GM12878 (cell line): Measurements from ENCODE around the gene GRK6. TPM values are rescaled to one million over a fixed set of nuclear protein-coding genes. Genes with fewer than 3 reads are reported as not detected.

ENCODE experiments used
- ATAC-seq: fragments of 200-7000 bp; cut with Tn5 transposase; 3 replicates; pipeline ENCODE4 v1.9.1; 2020; ENCODE audit warnings: mild to moderate bottlenecking, moderate library complexity
- BruUV-seq: library from RNA; stranded (reverse); fragments of 400-500 nt; replicated peaks from 2 replicates; lab custom pipeline; 2021; lab: Mats Ljungman, UMichigan
- CTCF ChIA-PET: fragments of 300-600 bp; sonication (Branson Sonifier 250); formaldehyde crosslinking; extraction: SDS; loops from one replicate; lab custom pipeline; 2021; ENCODE audit warnings: inconsistent platforms; lab: Yijun Ruan, JAX
- POLR2A ChIA-PET: fragments of 350-600 bp; formaldehyde crosslinking; extraction: SDS; loops from one replicate; lab custom pipeline; 2021; ENCODE audit warnings: inconsistent platforms; lab: Charles Lee
- RAD21 ChIA-PET: fragments of 300-600 bp; sonication (Branson Sonifier 250); formaldehyde crosslinking; loops from one replicate; lab custom pipeline; 2023; ENCODE audit warnings: antibody characterized with exemption; ENCODE audit not compliant: unreplicated experiment; lab: Charles Lee
- SMC1A ChIA-PET: fragments of 300-600 bp; sonication (Branson Sonifier 250); formaldehyde crosslinking; loops from one replicate; lab custom pipeline; 2023; ENCODE audit not compliant: unreplicated experiment, uncharacterized antibody; lab: Charles Lee
- DNase-seq: peaks from one replicate; pipeline ENCODE4 v3.0.0-alpha.2; 2011; ENCODE audit warnings: low read depth, low spot score
- FAIRE-seq: peaks from 3 replicates; lab custom pipeline; 2011; peaks lifted over from hg19 to GRCh38; lab: Jason Lieb, UNC
- H2AFZ ChIP-seq: 2 replicates; pipeline ENCODE4 v1.6.0; 2011; ENCODE audit warnings: low read depth, low read length, control low read depth; ENCODE audit not compliant: control insufficient read depth
- H3K27ac ChIP-seq: 2 replicates; pipeline ENCODE4 v1.5.1; 2011; ENCODE audit warnings: control low read depth; ENCODE audit not compliant: control insufficient read depth, insufficient read depth
- H3K27me3 ChIP-seq, 2 experiments: replicated peaks in 1 of 2; 2 replicates each; pipeline versions ENCODE4 v1.6.0 to v1.6.1; 2011; ENCODE audit warnings: low read length in 1 of 2; ENCODE audit not compliant: control insufficient read depth in 2 of 2, insufficient read depth in 2 of 2
- H3K36me3 ChIP-seq, 2 experiments: 2 replicates each; pipeline ENCODE4 v1.5.1; 2011; ENCODE audit warnings: low read length in 1 of 2; ENCODE audit not compliant: control insufficient read depth in 2 of 2, insufficient read depth in 2 of 2
- H3K4me1 ChIP-seq: 2 replicates; pipeline ENCODE4 v1.6.1; 2011; ENCODE audit warnings: mild to moderate bottlenecking, low read length, moderate library complexity, mixed read lengths; ENCODE audit not compliant: control insufficient read depth, insufficient read depth
- H3K4me2 ChIP-seq: 2 replicates; pipeline ENCODE4 v1.6.0; 2011; ENCODE audit warnings: control low read depth; ENCODE audit not compliant: control insufficient read depth, insufficient read depth
- H3K4me3 ChIP-seq: fragments of 200-600 bp; sonication (generic); 2 replicates; pipeline ENCODE4 v1.5.1; 2016
- H3K79me2 ChIP-seq: 2 replicates; pipeline ENCODE4 v1.6.0; 2011; ENCODE audit warnings: low read length; ENCODE audit not compliant: control insufficient read depth, insufficient read depth
- H3K9ac ChIP-seq: 2 replicates; pipeline ENCODE4 v1.8.0; 2011; ENCODE audit warnings: low read length, control low read depth, mixed read lengths; ENCODE audit not compliant: control insufficient read depth, insufficient read depth
- H3K9me3 ChIP-seq: replicated peaks from 3 replicates; pipeline ENCODE4 v1.5.1; 2011; ENCODE audit warnings: mild to moderate bottlenecking, low read length; ENCODE audit not compliant: control insufficient read depth, insufficient read depth
- H4K20me1 ChIP-seq: 2 replicates; pipeline ENCODE4 v1.6.0; 2011; ENCODE audit not compliant: control insufficient read depth, insufficient read depth
- ASH2L ChIP-seq: fragments of 300-600, 200-600 bp; sonication (generic); IDR thresholded peaks from 2 replicates; pipeline ENCODE4 v1.6.1; 2017; ENCODE audit warnings: low read depth, mild to moderate bottlenecking, borderline replicate concordance
- ETV6 ChIP-seq, 2 experiments: fragments of 450-650 bp in 1 of 2; IDR thresholded peaks in 1 of 2; conservative IDR thresholded peaks in 1 of 2; 2 replicates each; pipeline ENCODE4 v1.6.1; 2014; ENCODE audit warnings: antibody characterized with exemption in 1 of 2, borderline replicate concordance in 1 of 2, low read depth in 1 of 2, mild to moderate bottlenecking in 1 of 2, moderate library complexity in 1 of 2
- KDM1A ChIP-seq: fragments of 200-600 bp; sonication (generic); IDR thresholded peaks from 2 replicates; pipeline ENCODE4 v1.6.1; 2016; ENCODE audit warnings: borderline replicate concordance
- NFIC ChIP-seq: IDR thresholded peaks from 2 replicates; pipeline ENCODE4 v1.6.1; 2012; ENCODE audit warnings: low read depth, mild to moderate bottlenecking, inconsistent platforms, low read length, moderate library complexity
- PAX8 ChIP-seq: fragments of 450-650 bp; IDR thresholded peaks from 2 replicates; pipeline ENCODE4 v1.6.1; 2017; ENCODE audit warnings: mild to moderate bottlenecking, moderate library complexity
- SP1 ChIP-seq: IDR thresholded peaks from one replicate; pipeline ENCODE4 v1.6.1; 2011; ENCODE audit warnings: low read depth, low read length
- SUPT20H ChIP-seq: IDR thresholded peaks from 2 replicates; pipeline ENCODE4 v1.6.1; 2011; ENCODE audit warnings: low read depth, mild to moderate bottlenecking, low read length, moderate library complexity, borderline replicate concordance; ENCODE audit not compliant: control insufficient read depth
- ZNF24 ChIP-seq: fragments of 450-650 bp; IDR thresholded peaks from 2 replicates; pipeline ENCODE4 v1.6.1; 2017; ENCODE audit warnings: antibody characterized with exemption, mild to moderate bottlenecking
- WGBS: methylation state at CpG from one replicate; pipeline ENCODE4 v1.1.6; 2016; ENCODE audit warnings: low lambda C conversion rate; ENCODE audit not compliant: insufficient replicate concordance, insufficient coverage; ENCODE audit errors: missing lambda C conversion rate; 5-methylcytosine and 5-hydroxymethylcytosine counted together
- in situ Hi-C: fragments of 300-500 bp; cut with MboI; formaldehyde crosslinking; loops from 9 replicates; pipeline ENCODE4 v1.14.3; 2018; ENCODE audit warnings: mixed read lengths
- intact Hi-C: fragments of 100-400 bp; cut with micrococcal nuclease; formaldehyde crosslinking; loops from one replicate; pipeline ENCODE4 v1.14.2; 2022; ENCODE audit not compliant: unreplicated experiment
- polyA plus RNA-seq, 11 experiments: library from polyadenylated mRNA; depleted of rRNA in 4 of 11; unstranded in 6 of 11; stranded (reverse) in 5 of 11; fragments of >200 nt; fragmentation: Nextera tagmentation in 4 of 11; fragmentation: Illumina TruSeq in 1 of 11; extraction: Ambion mirVana in 4 of 11; extraction: Trizol in 1 of 11; gene quantifications; 1 replicate in 1 of 11; 2 replicates in 10 of 11; pipeline versions ENCODE4 v1.2.1 to v1.2.3, GENCODE V29; 2011 to 2016; ENCODE audit warnings: inconsistent platforms in 2 of 11, missing spikeins in 2 of 11, low read depth in 1 of 11
- total RNA-seq, 4 experiments: library from RNA; depleted of rRNA in 3 of 4; stranded (reverse); fragments of >200 nt in 3 of 4; fragmentation: Illumina TruSeq in 1 of 4; extraction: Trizol in 1 of 4; gene quantifications; 2 replicates each; pipeline versions ENCODE4 v1.2.1 to v1.2.3, GENCODE V29; 2013 to 2021
- TF ChIP-seq, protein P1 (sequence below), 3 experiments: IDR thresholded peaks in 2 of 3; conservative IDR thresholded peaks in 1 of 3; 2 replicates each; pipeline ENCODE4 v1.5.1; 2011; ENCODE audit warnings: low read depth in 3 of 3, low read length in 3 of 3, mild to moderate bottlenecking in 3 of 3, control low read depth in 2 of 3, moderate library complexity in 2 of 3, inconsistent platforms in 1 of 3, mixed read lengths in 1 of 3; ENCODE audit not compliant: control insufficient read depth in 2 of 3, insufficient read depth in 1 of 3; ENCODE audit errors: extremely low read depth in 1 of 3
- TF ChIP-seq, protein P2 (sequence below): IDR thresholded peaks from 2 replicates; pipeline ENCODE4 v1.6.1; 2012; ENCODE audit warnings: mild to moderate bottlenecking, low read depth, low read length
- TF ChIP-seq, protein P3 (sequence below): fragments of 450-650 bp; IDR thresholded peaks from 2 replicates; pipeline ENCODE4 v1.6.1; 2016; ENCODE audit warnings: mild to moderate bottlenecking

Gene GRK6
- total and polyA plus RNA-seq, 10 of the 15 experiments (the other 5 are each of a cell fraction or from before 2014, with no cell fraction given): 0.79 to 124 (median 41.6) TPM

DNA sequence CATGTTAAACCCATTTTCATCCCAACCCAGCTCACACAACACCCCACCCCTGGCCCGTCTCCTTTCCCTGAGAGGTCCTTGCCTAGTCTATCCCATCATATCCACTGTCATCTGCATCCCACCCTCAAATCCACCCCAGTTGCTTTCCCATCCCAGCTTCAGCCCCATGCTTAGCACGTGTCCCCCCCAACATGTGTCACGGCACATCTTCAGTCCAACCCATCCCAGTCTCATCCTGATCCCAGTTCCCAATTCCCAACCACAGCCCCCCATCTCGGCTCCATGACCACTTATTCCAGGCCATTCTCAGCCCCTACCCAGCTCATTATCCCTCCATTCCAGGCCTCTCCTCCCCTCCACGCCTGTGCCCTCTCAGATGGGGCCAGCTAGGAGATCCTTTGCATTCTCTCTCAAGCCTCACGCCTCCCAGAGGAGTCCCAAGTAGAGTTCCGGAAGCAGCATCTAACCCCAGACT is 47.6 kb downstream of the GRK6 start:
- FAIRE-seq (no peak), DNase-seq (no peak), ATAC-seq (no peak)
- H4K20me1 ChIP-seq: no peaks in the 10 kb centered on the region
- no peak overlapping the region for H2AFZ ChIP-seq
- no peaks in the 10 kb centered on the region for H3K9me3 ChIP-seq
- no peaks in the 10 kb centered on the region for H3K27me3 ChIP-seq
- H3K79me2 ChIP-seq: peaks cover 4% of the 10 kb centered on the region; the same call in 1 of the 2 replicates
- no peak overlapping the region for H3K4me3 ChIP-seq
- H3K9ac ChIP-seq: no peak overlapping the region
- ChIA-PET RAD21 (interaction anchor here (1.9 kb wide), 1 partner anchor 27 kb away, joined by 4 read pairs; no protein-coding TSS in a partner anchor), CTCF (interaction anchor here (1.0 to 2.1 kb wide), 3 partner anchors 18 to 71 kb away, joined by 3 to 8 read pairs (median 3); no protein-coding TSS in a partner anchor), SMC1A (no interaction called here), POLR2A (interaction anchor here (1.0 kb wide), 1 partner anchor 19 kb away, joined by 3 read pairs; no protein-coding TSS in a partner anchor)
- TF ChIP-seq NFIC: no peak
- no peak for TF ChIP-seq ETV6 (conservative IDR thresholded peaks at IDR 0.05 in 1 of 2, IDR thresholded peaks at IDR 0.05 in 1 of 2; ENCODE audit: borderline replicate concordance in 1 of 2, low read depth in 1 of 2)
- TF ChIP-seq, protein P1, sequence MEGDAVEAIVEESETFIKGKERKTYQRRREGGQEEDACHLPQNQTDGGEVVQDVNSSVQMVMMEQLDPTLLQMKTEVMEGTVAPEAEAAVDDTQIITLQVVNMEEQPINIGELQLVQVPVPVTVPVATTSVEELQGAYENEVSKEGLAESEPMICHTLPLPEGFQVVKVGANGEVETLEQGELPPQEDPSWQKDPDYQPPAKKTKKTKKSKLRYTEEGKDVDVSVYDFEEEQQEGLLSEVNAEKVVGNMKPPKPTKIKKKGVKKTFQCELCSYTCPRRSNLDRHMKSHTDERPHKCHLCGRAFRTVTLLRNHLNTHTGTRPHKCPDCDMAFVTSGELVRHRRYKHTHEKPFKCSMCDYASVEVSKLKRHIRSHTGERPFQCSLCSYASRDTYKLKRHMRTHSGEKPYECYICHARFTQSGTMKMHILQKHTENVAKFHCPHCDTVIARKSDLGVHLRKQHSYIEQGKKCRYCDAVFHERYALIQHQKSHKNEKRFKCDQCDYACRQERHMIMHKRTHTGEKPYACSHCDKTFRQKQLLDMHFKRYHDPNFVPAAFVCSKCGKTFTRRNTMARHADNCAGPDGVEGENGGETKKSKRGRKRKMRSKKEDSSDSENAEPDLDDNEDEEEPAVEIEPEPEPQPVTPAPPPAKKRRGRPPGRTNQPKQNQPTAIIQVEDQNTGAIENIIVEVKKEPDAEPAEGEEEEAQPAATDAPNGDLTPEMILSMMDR (IDR thresholded peaks at IDR 0.05 in 2 of 3, conservative IDR thresholded peaks at IDR 0.05 in 1 of 3; ENCODE audit: control insufficient read depth in 2 of 3, extremely low read depth in 1 of 3, insufficient read depth in 1 of 3, low read depth in 3 of 3, low read length in 3 of 3): no peak
- no peak for TF ChIP-seq ZNF24
- no peak for TF ChIP-seq SP1
- TF ChIP-seq PAX8: no peak
- no peak for TF ChIP-seq ASH2L
- no peak for TF ChIP-seq KDM1A
- TF ChIP-seq, protein P2, sequence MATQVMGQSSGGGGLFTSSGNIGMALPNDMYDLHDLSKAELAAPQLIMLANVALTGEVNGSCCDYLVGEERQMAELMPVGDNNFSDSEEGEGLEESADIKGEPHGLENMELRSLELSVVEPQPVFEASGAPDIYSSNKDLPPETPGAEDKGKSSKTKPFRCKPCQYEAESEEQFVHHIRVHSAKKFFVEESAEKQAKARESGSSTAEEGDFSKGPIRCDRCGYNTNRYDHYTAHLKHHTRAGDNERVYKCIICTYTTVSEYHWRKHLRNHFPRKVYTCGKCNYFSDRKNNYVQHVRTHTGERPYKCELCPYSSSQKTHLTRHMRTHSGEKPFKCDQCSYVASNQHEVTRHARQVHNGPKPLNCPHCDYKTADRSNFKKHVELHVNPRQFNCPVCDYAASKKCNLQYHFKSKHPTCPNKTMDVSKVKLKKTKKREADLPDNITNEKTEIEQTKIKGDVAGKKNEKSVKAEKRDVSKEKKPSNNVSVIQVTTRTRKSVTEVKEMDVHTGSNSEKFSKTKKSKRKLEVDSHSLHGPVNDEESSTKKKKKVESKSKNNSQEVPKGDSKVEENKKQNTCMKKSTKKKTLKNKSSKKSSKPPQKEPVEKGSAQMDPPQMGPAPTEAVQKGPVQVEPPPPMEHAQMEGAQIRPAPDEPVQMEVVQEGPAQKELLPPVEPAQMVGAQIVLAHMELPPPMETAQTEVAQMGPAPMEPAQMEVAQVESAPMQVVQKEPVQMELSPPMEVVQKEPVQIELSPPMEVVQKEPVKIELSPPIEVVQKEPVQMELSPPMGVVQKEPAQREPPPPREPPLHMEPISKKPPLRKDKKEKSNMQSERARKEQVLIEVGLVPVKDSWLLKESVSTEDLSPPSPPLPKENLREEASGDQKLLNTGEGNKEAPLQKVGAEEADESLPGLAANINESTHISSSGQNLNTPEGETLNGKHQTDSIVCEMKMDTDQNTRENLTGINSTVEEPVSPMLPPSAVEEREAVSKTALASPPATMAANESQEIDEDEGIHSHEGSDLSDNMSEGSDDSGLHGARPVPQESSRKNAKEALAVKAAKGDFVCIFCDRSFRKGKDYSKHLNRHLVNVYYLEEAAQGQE: no peak
- TF ChIP-seq, protein P3, sequence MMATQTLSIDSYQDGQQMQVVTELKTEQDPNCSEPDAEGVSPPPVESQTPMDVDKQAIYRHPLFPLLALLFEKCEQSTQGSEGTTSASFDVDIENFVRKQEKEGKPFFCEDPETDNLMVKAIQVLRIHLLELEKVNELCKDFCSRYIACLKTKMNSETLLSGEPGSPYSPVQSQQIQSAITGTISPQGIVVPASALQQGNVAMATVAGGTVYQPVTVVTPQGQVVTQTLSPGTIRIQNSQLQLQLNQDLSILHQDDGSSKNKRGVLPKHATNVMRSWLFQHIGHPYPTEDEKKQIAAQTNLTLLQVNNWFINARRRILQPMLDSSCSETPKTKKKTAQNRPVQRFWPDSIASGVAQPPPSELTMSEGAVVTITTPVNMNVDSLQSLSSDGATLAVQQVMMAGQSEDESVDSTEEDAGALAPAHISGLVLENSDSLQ: no peak
- TF ChIP-seq SUPT20H: no peak
- intact Hi-C loops (no loop called here), in situ Hi-C loops (no loop called here)
- peaks cover 15% of the 10 kb centered on the region for H3K4me1 ChIP-seq
- WGBS: 29% methylated on average over 7 of the region's 7 CpGs
- no peak overlapping the region for H3K27ac ChIP-seq
- no peaks in the 10 kb centered on the region for H3K36me3 ChIP-seq
- no peak overlapping the region for H3K4me2 ChIP-seq
- BruUV-seq: no TSS peak
